ENCODE results near the gene PRAMEF12. TPM values are rescaled to one million over a fixed set of nuclear protein-coding genes. Genes with fewer than 3 reads are reported as not detected.

Gene PRAMEF12
- total RNA-seq, 1 experiment from 2014 or later = not detected

GRCh38 chr1:12761781-12762180 lies 11.8 kb upstream of the PRAMEF12 start:
- BruUV-seq (replicated peaks) = no TSS peak
- ChIA-PET POLR2A (ENCODE audit: unreplicated experiment) (no interaction called here), CTCF (no interaction called here)
- H3K4me2 ChIP-seq = no peak overlapping the region
- no peaks in the 10 kb centered on the region for H3K4me1 ChIP-seq (replicated peaks; ENCODE audit: insufficient read depth)
- H3K4me3 ChIP-seq = no peak overlapping the region
- no peaks in the 10 kb centered on the region for H3K9me3 ChIP-seq (ENCODE audit: insufficient read depth, low read depth)
- no peaks in the 10 kb centered on the region for H3K9me2 ChIP-seq (ENCODE audit: insufficient read depth)
- H2AFZ ChIP-seq = no peak overlapping the region
- peaks cover 54% of the 10 kb centered on the region for H3K27me3 ChIP-seq (ENCODE audit: insufficient read depth, low read depth)
- no peak for DNase-seq
- H3K27ac ChIP-seq = no peak overlapping the region
- no peaks in the 10 kb centered on the region for H3K36me3 ChIP-seq (ENCODE audit: low read depth)
- TF ChIP-seq CTCF (conservative IDR thresholded peaks at IDR 0.05) = no peak
- no peak for TF ChIP-seq EZH2 (IDR thresholded peaks at IDR 0.05; ENCODE audit: low read depth)
- no peaks in the 10 kb centered on the region for H4K20me1 ChIP-seq (ENCODE audit: insufficient read depth)
- no peaks in the 10 kb centered on the region for H3F3A ChIP-seq (ENCODE audit: insufficient read depth, low read depth)
- intact Hi-C loops (cut with micrococcal nuclease; ENCODE audit: unreplicated experiment) = no loop called here
- H3K79me2 ChIP-seq (ENCODE audit: low read depth) = no peaks in the 10 kb centered on the region

GRCh38 chr1:12762766-12763165 lies 10.8 kb upstream of the PRAMEF12 start:
- Histone ChIP-seq H2AFZ (no peak overlapping the region), H3F3A (ENCODE audit: insufficient read depth, low read depth) (no peaks in the 10 kb centered on the region), H3K4me1 (replicated peaks; ENCODE audit: insufficient read depth) (no peaks in the 10 kb centered on the region), H4K20me1 (ENCODE audit: insufficient read depth) (no peaks in the 10 kb centered on the region), H3K4me3 (no peak overlapping the region), H3K9me2 (ENCODE audit: insufficient read depth) (no peaks in the 10 kb centered on the region), H3K79me2 (ENCODE audit: low read depth) (no peaks in the 10 kb centered on the region), H3K27me3 (ENCODE audit: insufficient read depth, low read depth) (peaks cover 46% of the 10 kb centered on the region), H3K4me2 (no peak overlapping the region), H3K36me3 (ENCODE audit: low read depth) (no peaks in the 10 kb centered on the region), H3K9me3 (ENCODE audit: insufficient read depth, low read depth) (no peaks in the 10 kb centered on the region), H3K27ac (no peak overlapping the region)
- ChIA-PET CTCF (no interaction called here), POLR2A (ENCODE audit: unreplicated experiment) (no interaction called here)
- BruUV-seq (replicated peaks) = no TSS peak
- intact Hi-C loops (cut with micrococcal nuclease; ENCODE audit: unreplicated experiment) = no loop called here
- TF ChIP-seq CTCF (conservative IDR thresholded peaks at IDR 0.05) (no peak), EZH2 (IDR thresholded peaks at IDR 0.05; ENCODE audit: low read depth) (no peak)
- no peak for DNase-seq

GRCh38 chr1:12763479-12763878 lies 10.1 kb upstream of the PRAMEF12 start:
- ChIA-PET POLR2A (ENCODE audit: unreplicated experiment) (no interaction called here), CTCF (no interaction called here)
- H3K9me2 ChIP-seq (ENCODE audit: insufficient read depth) = no peaks in the 10 kb centered on the region
- DNase-seq = no peak
- peaks cover 40% of the 10 kb centered on the region for H3K27me3 ChIP-seq (ENCODE audit: insufficient read depth, low read depth)
- no peaks in the 10 kb centered on the region for H3K4me1 ChIP-seq (replicated peaks; ENCODE audit: insufficient read depth)
- no peaks in the 10 kb centered on the region for H3F3A ChIP-seq (ENCODE audit: insufficient read depth, low read depth)
- no peaks in the 10 kb centered on the region for H3K36me3 ChIP-seq (ENCODE audit: low read depth)
- no peaks in the 10 kb centered on the region for H3K79me2 ChIP-seq (ENCODE audit: low read depth)
- H4K20me1 ChIP-seq (ENCODE audit: insufficient read depth) = no peaks in the 10 kb centered on the region
- BruUV-seq (replicated peaks) = no TSS peak
- no peak overlapping the region for H2AFZ ChIP-seq
- H3K27ac ChIP-seq = no peak overlapping the region
- no peaks in the 10 kb centered on the region for H3K9me3 ChIP-seq (ENCODE audit: insufficient read depth, low read depth)
- no peak overlapping the region for H3K4me2 ChIP-seq
- TF ChIP-seq EZH2 (IDR thresholded peaks at IDR 0.05; ENCODE audit: low read depth) = no peak
- TF ChIP-seq CTCF (conservative IDR thresholded peaks at IDR 0.05) = no peak
- intact Hi-C loops (cut with micrococcal nuclease; ENCODE audit: unreplicated experiment) = no loop called here
- H3K4me3 ChIP-seq = no peak overlapping the region

Measured in PC-9 (cell line).